GM19025 (cell line): ENCODE data around the gene HDAC1.

Source experiments
- ATAC-seq: cut with Tn5 transposase; IDR thresholded peaks from one replicate; pipeline ENCODE4 v1.9.1; 2021; ENCODE audit warnings: mild to moderate bottlenecking, low read depth, moderate library complexity; ENCODE audit not compliant: unreplicated experiment

The HDAC1 gene

DNA sequence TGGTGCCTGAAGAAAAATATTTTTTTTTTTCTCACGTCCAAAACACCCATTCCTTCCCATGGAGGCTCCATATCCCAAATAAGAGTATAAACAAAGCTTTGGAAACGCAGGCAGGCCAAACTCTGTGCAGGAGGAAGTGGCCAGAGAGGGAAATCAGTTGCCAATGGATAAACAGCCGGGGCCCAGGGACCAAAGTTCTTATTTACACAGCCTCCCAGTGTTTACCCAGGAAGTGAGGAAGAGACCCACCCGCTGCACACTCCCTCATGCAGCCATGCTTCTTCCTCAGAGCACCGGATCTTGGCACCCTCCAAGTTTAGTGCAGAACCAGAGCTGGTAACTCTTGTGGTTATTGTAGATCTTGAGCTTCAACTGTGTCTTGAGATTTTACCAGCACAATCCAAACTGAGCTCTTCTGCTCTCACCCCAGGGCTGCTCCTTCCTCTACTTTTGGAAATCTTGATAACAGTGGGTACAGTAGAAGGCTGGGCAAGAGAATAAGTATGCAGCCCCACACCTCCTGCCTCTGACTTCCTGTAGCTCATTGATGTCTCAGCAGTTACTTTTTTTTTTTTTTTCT lies 29.9 kb downstream of the HDAC1 start:
- ATAC-seq: no peak

DNA sequence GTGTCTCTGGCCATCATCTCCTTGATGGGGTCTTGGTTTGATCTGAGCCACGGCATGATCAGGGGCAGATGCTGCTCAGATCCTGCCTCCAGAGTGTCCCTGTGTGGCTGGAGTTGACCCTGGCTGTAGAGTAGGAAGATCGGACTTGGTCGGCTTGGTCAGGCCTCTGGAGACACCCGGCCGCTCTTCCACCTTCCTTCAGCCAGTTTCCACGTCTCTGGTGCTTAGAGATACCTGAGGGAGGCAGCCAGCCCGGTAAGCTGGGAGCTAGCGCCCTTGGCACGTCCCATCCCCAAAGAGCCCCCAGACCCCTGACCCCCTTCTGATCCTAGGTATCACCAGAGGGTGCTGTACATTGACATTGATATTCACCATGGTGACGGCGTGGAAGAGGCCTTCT lies 35.3 kb downstream of the HDAC1 start:
- no peak for ATAC-seq

GRCh38 chr1:32329931-32330466 lies 38.1 kb downstream of the HDAC1 start:
- ATAC-seq: no peak

DNA sequence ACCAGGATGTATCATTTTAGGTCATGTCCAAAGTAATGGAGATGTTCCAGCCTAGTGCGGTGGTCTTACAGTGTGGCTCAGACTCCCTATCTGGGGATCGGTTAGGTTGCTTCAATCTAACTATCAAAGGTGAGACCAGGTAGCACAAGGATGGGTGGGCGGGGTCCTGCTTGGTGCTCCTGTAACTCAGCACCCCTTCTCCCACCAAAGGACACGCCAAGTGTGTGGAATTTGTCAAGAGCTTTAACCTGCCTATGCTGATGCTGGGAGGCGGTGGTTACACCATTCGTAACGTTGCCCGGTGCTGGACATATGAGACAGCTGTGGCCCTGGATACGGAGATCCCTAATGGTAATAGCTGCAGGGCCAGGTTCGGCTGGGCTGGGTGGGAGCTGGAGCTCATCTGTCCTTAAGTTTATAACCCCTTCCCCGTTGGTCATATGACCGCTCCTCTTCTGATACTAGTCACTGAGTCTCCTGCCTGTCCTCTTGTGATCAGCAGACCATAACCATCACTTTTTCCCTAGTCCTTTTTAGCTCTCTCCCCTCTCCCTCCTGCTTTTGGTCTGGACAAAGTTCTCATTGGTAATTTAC lies 38.8 kb downstream of the HDAC1 start:
- ATAC-seq: no peak

DNA sequence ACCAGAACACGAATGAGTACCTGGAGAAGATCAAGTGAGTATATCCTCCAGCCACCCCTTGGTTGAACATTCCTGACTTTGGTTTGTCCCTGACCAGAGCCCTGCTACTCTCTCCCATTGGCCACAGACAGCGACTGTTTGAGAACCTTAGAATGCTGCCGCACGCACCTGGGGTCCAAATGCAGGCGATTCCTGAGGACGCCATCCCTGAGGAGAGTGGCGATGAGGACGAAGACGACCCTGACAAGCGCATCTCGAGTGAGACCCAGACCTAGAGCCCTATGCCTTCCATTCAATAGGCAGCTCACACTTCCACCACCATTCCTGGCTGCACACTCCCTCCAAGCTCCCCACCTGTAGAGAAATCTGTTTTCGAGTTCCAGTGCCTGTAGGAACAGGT lies 39.7 kb downstream of the HDAC1 start:
- no peak for ATAC-seq

- ATAC-seq: no peak
Measured at GRCh38 chr1:32332290-32333079, 40.6 kb downstream of the HDAC1 start.

DNA sequence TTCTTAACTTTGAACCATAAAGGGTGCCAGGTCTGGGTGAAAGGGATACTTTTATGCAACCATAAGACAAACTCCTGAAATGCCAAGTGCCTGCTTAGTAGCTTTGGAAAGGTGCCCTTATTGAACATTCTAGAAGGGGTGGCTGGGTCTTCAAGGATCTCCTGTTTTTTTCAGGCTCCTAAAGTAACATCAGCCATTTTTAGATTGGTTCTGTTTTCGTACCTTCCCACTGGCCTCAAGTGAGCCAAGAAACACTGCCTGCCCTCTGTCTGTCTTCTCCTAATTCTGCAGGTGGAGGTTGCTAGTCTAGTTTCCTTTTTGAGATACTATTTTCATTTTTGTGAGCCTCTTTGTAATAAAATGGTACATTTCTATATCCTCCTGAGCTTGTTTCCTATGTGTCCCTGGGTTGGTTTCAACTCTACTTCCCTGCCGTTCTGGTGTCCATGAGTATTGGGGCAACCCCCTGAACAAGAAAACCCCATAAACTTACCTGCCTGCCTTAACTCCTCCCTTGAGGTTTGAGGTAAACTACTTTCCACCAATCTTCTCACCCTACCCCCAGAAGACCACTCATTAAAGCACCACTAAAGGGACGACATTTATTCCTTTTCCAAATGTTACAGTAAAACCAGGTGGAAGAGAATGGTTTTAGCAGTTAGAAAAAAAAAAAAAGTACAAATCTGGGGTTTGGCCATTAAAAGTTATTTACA lies 41.5 kb downstream of the HDAC1 start:
- no peak for ATAC-seq

GRCh38 chr1:32334274-32334861 lies 42.5 kb downstream of the HDAC1 start:
- no peak for ATAC-seq

- ATAC-seq: no peak
Measured at GRCh38 chr1:32334864-32335534, 43.1 kb downstream of the HDAC1 start.

DNA sequence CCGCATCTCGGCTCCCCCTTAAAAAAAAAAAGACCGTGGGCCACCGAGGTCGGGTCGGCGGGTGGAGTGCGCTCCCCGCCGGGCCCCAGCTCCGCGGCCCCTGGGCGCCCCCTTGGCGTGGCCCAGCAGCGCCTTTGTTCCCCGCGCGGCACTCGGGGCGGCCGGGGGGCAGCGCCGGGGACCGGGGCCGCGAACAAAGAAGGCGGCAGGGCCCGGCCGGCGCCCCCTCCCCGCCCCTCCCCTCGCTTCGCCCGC lies 43.6 kb downstream of the HDAC1 start:
- ATAC-seq: peak; percentile 12

GRCh38 chr1:32335790-32336590 lies 44.1 kb downstream of the HDAC1 start, which contains the start of gene MARCKSL1:
Gene MARCKSL1, minus strand, starts transcription at chr1:32336233. Its CDS starts 200 bp downstream, at chr1:32336033.
- ATAC-seq: peak; percentile 45

DNA sequence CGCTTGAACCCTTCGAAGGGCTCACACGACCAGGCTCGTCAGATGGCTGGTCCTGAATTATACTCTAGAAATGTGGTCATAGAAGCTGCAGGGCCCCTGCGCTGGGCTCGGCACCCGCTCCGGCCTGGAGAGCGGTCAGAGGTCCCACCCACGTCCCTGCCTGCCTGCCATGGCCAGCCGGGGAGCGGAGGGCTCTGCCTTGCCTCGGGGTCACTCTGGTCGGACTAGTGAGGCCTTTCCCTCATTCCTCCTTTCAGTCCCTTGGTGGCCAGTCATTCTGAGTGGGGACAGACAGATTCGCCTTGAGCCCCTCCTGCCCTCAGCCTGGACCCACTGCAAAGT lies 44.7 kb downstream of the HDAC1 start:
- ATAC-seq: no peak

GRCh38 chr1:32336963-32337675 lies 45.2 kb downstream of the HDAC1 start:
- ATAC-seq: no peak

GRCh38 chr1:32337855-32338636 lies 46.2 kb downstream of the HDAC1 start:
- no peak for ATAC-seq

DNA sequence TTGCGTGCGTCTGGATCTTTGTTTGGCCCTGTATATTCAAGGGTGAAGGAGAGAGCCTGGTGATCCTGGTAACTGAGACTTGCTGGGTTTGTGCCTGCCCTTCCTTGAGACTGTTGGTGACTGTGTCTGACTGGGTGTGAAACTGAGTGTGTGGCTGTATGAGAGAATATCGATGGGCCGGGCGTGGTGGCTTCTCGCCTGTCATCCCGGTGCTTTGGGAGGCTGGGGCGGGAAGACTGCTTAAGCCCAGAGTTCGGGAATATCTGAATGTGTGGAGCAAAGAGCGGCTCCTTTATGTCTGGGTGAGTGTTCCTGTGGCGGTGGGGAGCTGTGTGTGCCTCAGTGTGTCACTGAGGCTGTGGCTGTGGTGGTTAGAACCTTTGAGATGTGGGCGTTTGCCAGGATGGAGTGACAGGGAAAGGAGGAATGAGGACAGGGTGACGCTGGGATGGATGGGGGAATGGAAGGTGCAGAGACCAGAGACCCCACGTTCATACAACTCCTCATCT lies 46.8 kb downstream of the HDAC1 start:
- ATAC-seq: no peak

DNA sequence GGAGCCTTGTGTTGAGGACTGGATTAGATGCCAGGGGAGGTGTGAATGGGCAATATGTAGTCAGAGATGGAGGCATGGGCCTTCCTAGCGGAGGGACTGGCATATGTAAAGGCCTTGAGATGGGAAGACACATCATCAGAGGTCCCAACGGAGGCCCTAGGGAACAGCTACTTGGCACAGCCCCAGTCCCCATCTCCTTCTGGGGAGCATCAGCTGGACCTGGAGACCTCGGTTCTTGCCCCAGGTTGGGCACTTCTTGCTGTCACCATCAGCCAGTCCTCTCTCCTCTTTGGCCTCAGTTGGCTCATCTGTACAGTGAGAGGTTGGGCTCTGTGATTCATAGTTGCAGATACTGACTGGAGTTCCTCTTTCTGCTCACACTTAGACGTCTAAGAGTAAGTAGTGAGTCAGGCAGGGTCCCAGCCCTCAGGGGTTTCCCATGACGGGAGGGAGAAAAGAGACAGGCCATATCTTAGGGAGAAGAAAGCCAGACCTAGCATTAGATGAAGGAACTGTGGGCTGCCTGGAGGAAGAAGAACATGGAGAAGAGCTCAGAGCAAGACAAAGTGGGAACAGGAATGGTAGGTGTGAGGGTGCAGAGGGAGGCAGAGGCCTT lies 47.6 kb downstream of the HDAC1 start:
- no peak for ATAC-seq

- ATAC-seq: no peak
Measured at GRCh38 chr1:32341186-32341757, 49.4 kb downstream of the HDAC1 start.
